GM13977 (cell line): Measurements from ENCODE around the gene ZNF451.

Experiments
- DNase-seq: peaks from one replicate; pipeline ENCODE4 v3.0.0; 2012; ENCODE audit warnings: low spot score
- CTCF ChIP-seq: IDR thresholded peaks from 2 replicates; pipeline ENCODE4 v1.5.1; 2012; ENCODE audit warnings: mild to moderate bottlenecking, control low read depth; ENCODE audit not compliant: insufficient read depth; ENCODE audit errors: extremely low read depth, missing control alignments
- in situ Hi-C: fragments of 300-500 bp; cut with MboI; formaldehyde crosslinking; loops from one replicate; pipeline ENCODE4 v1.12.0; 2022; ENCODE audit warnings: low sequenced_read_pairs, low pct_unique_long_range_greater_than_20kb, mixed read lengths, inconsistent platforms; ENCODE audit not compliant: unreplicated experiment

ZNF451 gene

GRCh38 chr6:57198926-57199636 is 109.1 kb downstream of the ZNF451 start:
- DNase-seq: no peak
- no peak for TF ChIP-seq CTCF
- in situ Hi-C loops: no loop called here

GRCh38 chr6:57201718-57202117 is 111.7 kb downstream of the ZNF451 start:
- in situ Hi-C loops: no loop called here
- TF ChIP-seq CTCF: no peak

GRCh38 chr6:57205550-57206328 is 115.8 kb downstream of the ZNF451 start:
- TF ChIP-seq CTCF: no peak

More at GRCh38 chr6:57201718-57202117, 111.7 kb downstream of the ZNF451 start:
- DNase-seq: no peak

GRCh38 chr6:57207141-57207540 is 117.2 kb downstream of the ZNF451 start:
- in situ Hi-C loops: no loop called here
- no peak for DNase-seq
- no peak for TF ChIP-seq CTCF

More at GRCh38 chr6:57205550-57206328, 115.8 kb downstream of the ZNF451 start:
- in situ Hi-C loops: no loop called here
- DNase-seq: no peak

GRCh38 chr6:57207872-57208271 is 117.9 kb downstream of the ZNF451 start:
- DNase-seq: no peak

GRCh38 chr6:57209030-57209429 is 119.0 kb downstream of the ZNF451 start:
- no peak for TF ChIP-seq CTCF
- in situ Hi-C loops: no loop called here
- no peak for DNase-seq

More at GRCh38 chr6:57207872-57208271, 117.9 kb downstream of the ZNF451 start:
- TF ChIP-seq CTCF: no peak
- in situ Hi-C loops: no loop called here
